Aorta (tissue), 5 donors: Measurements from ENCODE around the gene ZNF335. TPM values are rescaled to one million over a fixed set of nuclear protein-coding genes. Genes with fewer than 3 reads are reported as not detected.

Source experiments
- ATAC-seq: fragments of 200-7000 bp; cut with Tn5 transposase; one replicate; pipeline ENCODE4 v1.9.1; 2022; ENCODE audit warnings: moderate library complexity; ENCODE audit not compliant: low FRiP score
- DNase-seq, 2 donors: peaks; one replicate each; pipeline ENCODE4 v3.0.0-alpha.2; 2020
- H3K27ac ChIP-seq, 2 donors: one replicate each; pipeline ENCODE4 v1.5.1; 2013; ENCODE audit warnings: low read length in 2 of 2, mild to moderate bottlenecking in 2 of 2, moderate library complexity in 2 of 2, control low read depth in 1 of 2, inconsistent platforms in 1 of 2, low read depth in 1 of 2
- H3K27me3 ChIP-seq, 2 donors: one replicate each; pipeline ENCODE4 v1.6.1; 2013; ENCODE audit warnings: control low read depth in 1 of 2, low read length in 1 of 2, mild to moderate bottlenecking in 1 of 2, moderate library complexity in 1 of 2; ENCODE audit not compliant: insufficient read depth in 2 of 2, control insufficient read depth in 1 of 2
- H3K36me3 ChIP-seq, 2 donors: one replicate each; pipeline ENCODE4 v1.6.1; 2013; ENCODE audit warnings: control low read depth in 1 of 2, low read length in 1 of 2, mild to moderate bottlenecking in 1 of 2; ENCODE audit not compliant: insufficient read depth in 2 of 2, control insufficient read depth in 1 of 2
- H3K4me1 ChIP-seq, 2 donors: one replicate each; pipeline ENCODE4 v1.6.1; 2013; ENCODE audit warnings: low read length in 2 of 2, control low read depth in 1 of 2, mild to moderate bottlenecking in 1 of 2, moderate library complexity in 1 of 2; ENCODE audit not compliant: insufficient read depth in 2 of 2, control insufficient read depth in 1 of 2
- H3K4me3 ChIP-seq, 2 donors: one replicate each; pipeline ENCODE4 v1.5.1; 2013; ENCODE audit warnings: low read length in 2 of 2, control low read depth in 1 of 2, mild to moderate bottlenecking in 1 of 2
- H3K9me3 ChIP-seq: one replicate; pipeline ENCODE4 v1.6.1; 2013; ENCODE audit warnings: mild to moderate bottlenecking, low read length; ENCODE audit not compliant: control insufficient read depth
- WGBS, 2 donors: extraction: QIAGEN DNeasy Blood & Tissue Kit; methylation state at CpG; one replicate each; pipeline ENCODE4 v1.1.7; 2013; 5-methylcytosine and 5-hydroxymethylcytosine counted together
- intact Hi-C, 2 donors: fragments of 100-400 bp; cut with DNase I; formaldehyde crosslinking; loops; one replicate each; pipeline versions ENCODE4 v1.14.2 to v1.15.0; 2022
- polyA plus RNA-seq, 2 donors: library from polyadenylated mRNA; stranded (reverse); fragments of 200-250 nt; gene quantifications; one replicate each; pipeline ENCODE4 v1.2.3, GENCODE V29; 2013
- total RNA-seq, 2 donors: library from RNA; stranded (reverse); fragmentation: NEBNext Ultra II Directional; extraction: Animal tissue kit (Norgen Biotek cat#: 25700); gene quantifications; one replicate each; pipeline ENCODE4 v1.2.1, GENCODE V29; 2021
- donor health status: healthy with polysubstance abuse.
- donor health status: Bipolar disorder and iron deficiency.
- donor health status: DM: no; HTN: no; CAD: no.
- donor health status: DM: no; HTN: no; CAD: no.
- donor health status: DM: yes; HTN: yes; CAD: no.

ZNF335 gene
- total and polyA plus RNA-seq, 4 donors = 2.8 to 31.4 (median 20.5) TPM

- peaks cover 4 to 5% of the 10 kb centered on the region in 2 donors for H3K36me3 ChIP-seq
- H3K27ac ChIP-seq = no peak overlapping the region
- no peak overlapping the region for H3K4me3 ChIP-seq
- DNase-seq = no peak
- no peaks in the 10 kb centered on the region for H3K27me3 ChIP-seq
- ATAC-seq = no peak
- WGBS, 2 donors = 87 to 90% methylated on average over 5 of the region's 5 CpGs
- intact Hi-C loops = no loop called here
- H3K4me1 ChIP-seq = no peaks in the 10 kb centered on the region
- no peaks in the 10 kb centered on the region for H3K9me3 ChIP-seq
Observed at GRCh38 chr20:45952861-45953260, 19.1 kb downstream of the ZNF335 start.

GRCh38 chr20:45951925-45952834 lies 19.8 kb downstream of the ZNF335 start:
- WGBS, 2 donors = 87 to 89% methylated on average over 19 of the region's 19 CpGs
- Histone ChIP-seq H3K27ac (no peak overlapping the region), H3K4me3 (no peak overlapping the region), H3K36me3 (peaks cover 4 to 8% of the 10 kb centered on the region in 2 donors), H3K27me3 (no peaks in the 10 kb centered on the region), H3K4me1 (no peaks in the 10 kb centered on the region), H3K9me3 (no peaks in the 10 kb centered on the region)
- no peak for DNase-seq
- no peak for ATAC-seq
- intact Hi-C loops = no loop called here

GRCh38 chr20:45950330-45950646 lies 21.7 kb downstream of the ZNF335 start:
- ATAC-seq = no peak
- DNase-seq = no peak
- Histone ChIP-seq H3K27me3 (no peaks in the 10 kb centered on the region), H3K4me3 (no peak overlapping the region), H3K36me3 (peaks cover 4 to 16% of the 10 kb centered on the region in 2 donors), H3K9me3 (no peaks in the 10 kb centered on the region), H3K27ac (no peak overlapping the region), H3K4me1 (no peaks in the 10 kb centered on the region)
- intact Hi-C loops = no loop called here
- WGBS, 2 donors = 77 to 85% methylated on average over 9 of the region's 9 CpGs

GRCh38 chr20:45949542-45950329 lies 22.3 kb downstream of the ZNF335 start:
- intact Hi-C loops = no loop called here
- no peaks in the 10 kb centered on the region for H3K27me3 ChIP-seq

GRCh38 chr20:45948742-45949541 lies 23.1 kb downstream of the ZNF335 start:
- H3K27ac ChIP-seq = no peak overlapping the region
- H3K4me3 ChIP-seq = no peak overlapping the region
- peaks cover 7 to 19% of the 10 kb centered on the region in 2 donors for H3K36me3 ChIP-seq
- no peaks in the 10 kb centered on the region for H3K9me3 ChIP-seq
- intact Hi-C loops = no loop called here
- H3K4me1 ChIP-seq = no peaks in the 10 kb centered on the region
- 32 to 43% methylated on average over 10 of the region's 10 CpGs for WGBS, 2 donors
- H3K27me3 ChIP-seq = no peaks in the 10 kb centered on the region
- ATAC-seq (no peak), DNase-seq (no peak)

More at GRCh38 chr20:45949542-45950329, 22.3 kb downstream of the ZNF335 start:
- ATAC-seq = peak; percentile 1
- H3K36me3 ChIP-seq = peaks cover 4 to 19% of the 10 kb centered on the region in 2 donors
- H3K4me3 ChIP-seq = no peak overlapping the region
- no peak overlapping the region for H3K27ac ChIP-seq
- no peaks in the 10 kb centered on the region for H3K9me3 ChIP-seq
- no peak for DNase-seq
- WGBS, 2 donors = 75 to 76% methylated on average over 13 of the region's 13 CpGs
- no peaks in the 10 kb centered on the region for H3K4me1 ChIP-seq

- intact Hi-C loops = no loop called here
- Histone ChIP-seq H3K4me3 (no peak overlapping the region), H3K27me3 (no peaks in the 10 kb centered on the region), H3K9me3 (no peaks in the 10 kb centered on the region), H3K36me3 (peaks cover 7 to 22% of the 10 kb centered on the region in 2 donors), H3K4me1 (no peaks in the 10 kb centered on the region), H3K27ac (no peak overlapping the region)
- ATAC-seq (no peak), DNase-seq (no peak)
- 61 to 69% methylated on average over 7 of the region's 7 CpGs for WGBS, 2 donors
Observed at GRCh38 chr20:45948261-45948733, 23.7 kb downstream of the ZNF335 start.

GRCh38 chr20:45947110-45947866 lies 24.7 kb downstream of the ZNF335 start:
- 77 to 83% methylated on average over 29 of the region's 29 CpGs for WGBS, 2 donors
- Histone ChIP-seq H3K36me3 (peaks cover 6 to 25% of the 10 kb centered on the region in 2 donors), H3K27ac (no peak overlapping the region), H3K27me3 (no peaks in the 10 kb centered on the region), H3K4me3 (no peak overlapping the region), H3K9me3 (no peaks in the 10 kb centered on the region), H3K4me1 (no peaks in the 10 kb centered on the region)
- ATAC-seq = no peak
- intact Hi-C loops = no loop called here
- no peak for DNase-seq
